Ectodermal cell (in vitro differentiated cells): ENCODE data around the gene TDP2. TPM values are rescaled to one million over a fixed set of nuclear protein-coding genes. Genes with fewer than 3 reads are reported as not detected.
"Not testable (repeated sequence)": the region's sequence is repeated elsewhere in the genome, so short reads cannot be mapped to it uniquely, and the experiment has no call there.

Source experiments
- H3K27ac ChIP-seq: 2 replicates; pipeline ENCODE4 v1.7.0; 2013; ENCODE audit warnings: mild to moderate bottlenecking, low read depth, low read length; ENCODE audit not compliant: insufficient read depth, poor library complexity, severe bottlenecking
- H3K27me3 ChIP-seq: 2 replicates; pipeline ENCODE4 v1.7.0; 2013; ENCODE audit warnings: mild to moderate bottlenecking, low read length; ENCODE audit not compliant: insufficient read depth, control insufficient read depth, poor library complexity, severe bottlenecking
- H3K36me3 ChIP-seq: one replicate; pipeline ENCODE4 v1.7.0; 2013; ENCODE audit warnings: low read length; ENCODE audit not compliant: control insufficient read depth, insufficient read depth
- H3K4me1 ChIP-seq: one replicate; pipeline ENCODE4 v1.7.0; 2013; ENCODE audit warnings: low read length; ENCODE audit not compliant: control insufficient read depth, insufficient read depth
- H3K4me3 ChIP-seq: 2 replicates; pipeline ENCODE4 v1.7.0; 2013; ENCODE audit warnings: low read depth, low read length, control low read depth; ENCODE audit not compliant: insufficient read depth
- H3K9me3 ChIP-seq: 2 replicates; pipeline ENCODE4 v1.7.0; 2013; ENCODE audit warnings: mild to moderate bottlenecking, low read length, moderate library complexity; ENCODE audit not compliant: control insufficient read depth
- whole genome bisulfite sequencing, 2 experiments: methylation state at CpG; one replicate each; pipeline ENCODE4 v1.1.7; 2013; ENCODE audit warnings: missing lambda C conversion rate in 2 of 2; 5-methylcytosine and 5-hydroxymethylcytosine counted together
- polyA plus RNA-seq, 4 experiments: library from polyadenylated mRNA; stranded (reverse); fragments of 50-300 nt; gene quantifications; one replicate each; pipeline ENCODE4 v1.2.3, GENCODE V29; 2013

TDP2 gene, protein sequence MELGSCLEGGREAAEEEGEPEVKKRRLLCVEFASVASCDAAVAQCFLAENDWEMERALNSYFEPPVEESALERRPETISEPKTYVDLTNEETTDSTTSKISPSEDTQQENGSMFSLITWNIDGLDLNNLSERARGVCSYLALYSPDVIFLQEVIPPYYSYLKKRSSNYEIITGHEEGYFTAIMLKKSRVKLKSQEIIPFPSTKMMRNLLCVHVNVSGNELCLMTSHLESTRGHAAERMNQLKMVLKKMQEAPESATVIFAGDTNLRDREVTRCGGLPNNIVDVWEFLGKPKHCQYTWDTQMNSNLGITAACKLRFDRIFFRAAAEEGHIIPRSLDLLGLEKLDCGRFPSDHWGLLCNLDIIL
- 45.0 TPM for polyA plus RNA-seq (2013, experiment 1 of 4)
- polyA plus RNA-seq (2013, experiment 2 of 4) = 58.6 TPM
- polyA plus RNA-seq (2013, experiment 3 of 4) = 44.6 TPM
- polyA plus RNA-seq (2013, experiment 4 of 4) = 49.4 TPM

DNA sequence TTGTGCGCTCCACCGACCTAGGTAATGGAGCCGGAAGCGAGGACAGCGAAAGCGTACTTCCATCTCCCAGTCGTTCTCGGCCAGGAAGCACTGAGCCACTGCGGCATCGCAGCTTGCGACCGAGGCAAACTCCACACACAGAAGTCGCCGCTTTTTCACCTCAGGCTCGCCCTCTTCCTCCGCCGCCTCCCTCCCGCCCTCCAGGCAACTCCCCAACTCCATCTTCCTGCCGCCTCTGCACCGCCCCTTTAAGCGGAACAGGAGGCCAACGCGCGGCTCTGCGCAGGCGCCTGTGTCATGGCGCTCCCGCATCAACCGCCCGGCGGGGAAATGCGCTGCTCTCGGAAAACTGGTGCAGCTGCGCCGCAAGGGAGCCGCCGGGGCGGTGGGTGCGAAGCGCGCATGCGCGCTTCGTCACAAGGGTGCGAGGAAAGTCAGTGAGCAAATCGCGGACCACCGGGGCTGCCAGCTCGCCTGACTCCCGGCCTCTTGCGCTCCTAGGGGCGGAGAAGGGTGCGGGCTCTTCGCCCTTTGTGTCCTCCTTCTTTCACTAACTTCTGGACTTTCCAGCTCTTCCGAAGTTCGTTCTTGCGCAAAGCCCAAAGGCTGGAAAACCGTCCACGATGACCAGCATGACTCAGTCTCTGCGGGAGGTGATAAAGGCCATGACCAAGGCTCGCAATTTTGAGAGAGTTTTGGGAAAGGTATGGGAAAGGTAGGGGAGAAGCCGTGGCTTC, at the start of gene TDP2, which contains the start of gene ACOT13:
TDP2 (minus strand) TSS at position 259 of the 737 bp plus-strand sequence; CDS start at position 222, 37 bp downstream.
ACOT13 (plus strand) TSS at position 437 of the 737 bp plus-strand sequence; CDS start at position 624, 187 bp downstream.
- peaks cover 7% of the 10 kb centered on the region for H3K4me1 ChIP-seq
- no peaks in the 10 kb centered on the region for H3K27me3 ChIP-seq
- WGBS, 2 experiments = 1% methylated on average over 62 of the region's 62 CpGs
- no peaks in the 10 kb centered on the region for H3K36me3 ChIP-seq
- no peaks in the 10 kb centered on the region for H3K9me3 ChIP-seq
- peak within 1 kb of the TSS; percentile 85 for H3K4me3 ChIP-seq
- peak within 1 kb of the TSS; percentile 80 for H3K27ac ChIP-seq

DNA sequence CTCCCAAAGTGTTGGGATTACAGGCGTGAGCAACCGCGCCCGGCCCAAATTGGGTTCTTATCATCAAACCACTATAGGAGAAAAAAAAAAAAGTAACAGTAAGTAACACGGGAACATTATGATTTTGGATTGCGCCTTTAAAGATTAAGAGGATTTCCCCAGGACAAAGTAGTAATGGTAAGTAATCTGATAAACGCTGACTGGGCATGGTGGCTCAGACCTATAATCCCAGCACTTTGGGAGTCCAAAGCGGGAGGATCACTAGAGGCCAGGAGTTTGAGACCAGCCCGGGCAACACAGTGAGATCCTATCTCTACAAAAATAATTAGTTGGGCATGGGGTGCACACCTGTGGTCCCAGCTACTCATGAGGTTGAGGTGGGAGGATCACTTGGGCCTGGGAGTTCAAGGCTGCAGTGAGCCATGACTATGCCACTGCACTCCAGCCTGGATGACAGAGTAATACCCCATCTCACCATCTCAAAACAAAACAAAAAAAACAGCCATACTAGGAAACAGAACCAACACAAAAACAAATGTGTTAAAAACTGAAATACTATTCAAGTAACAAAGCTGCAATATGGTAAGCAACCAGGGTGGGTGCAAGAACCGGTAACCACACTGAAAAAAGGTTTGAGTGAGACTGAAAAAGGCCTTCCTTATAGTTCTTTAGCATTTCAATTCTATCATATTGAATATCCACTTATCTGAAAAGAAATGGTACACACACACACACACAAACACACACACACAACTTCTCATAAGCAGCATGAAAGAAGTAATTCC, 44.0 kb upstream of the TDP2 start:
- Histone ChIP-seq H3K27me3 (no peaks in the 10 kb centered on the region), H3K9me3 (no peaks in the 10 kb centered on the region), H3K4me1 (no peaks in the 10 kb centered on the region), H3K4me3 (no peak overlapping the region), H3K27ac (no peak overlapping the region), H3K36me3 (peaks cover 68% of the 10 kb centered on the region)
- WGBS, 2 experiments = 96 to 98% methylated on average over 10 of the region's 10 CpGs

GRCh38 chr6:24709014-24709711, 42.5 kb upstream of the TDP2 start:
- H3K36me3 ChIP-seq = peaks cover 59% of the 10 kb centered on the region
- no peaks in the 10 kb centered on the region for H3K27me3 ChIP-seq
- no peaks in the 10 kb centered on the region for H3K9me3 ChIP-seq
- H3K4me1 ChIP-seq = no peaks in the 10 kb centered on the region
- no peak overlapping the region for H3K4me3 ChIP-seq
- no peak overlapping the region for H3K27ac ChIP-seq
- WGBS, 2 experiments = 88 to 94% methylated on average over 2 to 4 of the region's 4 CpGs

GRCh38 chr6:24708612-24709011, 41.9 kb upstream of the TDP2 start:
- H3K36me3 ChIP-seq = peaks cover 54% of the 10 kb centered on the region
- H3K27me3 ChIP-seq = no peaks in the 10 kb centered on the region
- H3K4me1 ChIP-seq = no peaks in the 10 kb centered on the region
- no peaks in the 10 kb centered on the region for H3K9me3 ChIP-seq
- no peak overlapping the region for H3K27ac ChIP-seq
- 95 to 96% methylated on average over 3 of the region's 3 CpGs for whole genome bisulfite sequencing, 2 experiments
- no peak overlapping the region for H3K4me3 ChIP-seq

GRCh38 chr6:24704468-24704867, 37.8 kb upstream of the TDP2 start:
- H3K9me3 ChIP-seq = no peaks in the 10 kb centered on the region
- no peaks in the 10 kb centered on the region for H3K27me3 ChIP-seq
- H3K36me3 ChIP-seq = peaks cover 40% of the 10 kb centered on the region
- H3K4me1 ChIP-seq = no peaks in the 10 kb centered on the region
- no peak overlapping the region for H3K27ac ChIP-seq
- H3K4me3 ChIP-seq = no peak overlapping the region

- Histone ChIP-seq H3K4me1 (no peaks in the 10 kb centered on the region), H3K36me3 (peaks cover 24% of the 10 kb centered on the region)
- 92 to 94% methylated on average over 4 of the region's 4 CpGs for WGBS, 2 experiments
These were observed 36.1 kb upstream of the TDP2 start for GRCh38 chr6:24702720-24703282.

DNA sequence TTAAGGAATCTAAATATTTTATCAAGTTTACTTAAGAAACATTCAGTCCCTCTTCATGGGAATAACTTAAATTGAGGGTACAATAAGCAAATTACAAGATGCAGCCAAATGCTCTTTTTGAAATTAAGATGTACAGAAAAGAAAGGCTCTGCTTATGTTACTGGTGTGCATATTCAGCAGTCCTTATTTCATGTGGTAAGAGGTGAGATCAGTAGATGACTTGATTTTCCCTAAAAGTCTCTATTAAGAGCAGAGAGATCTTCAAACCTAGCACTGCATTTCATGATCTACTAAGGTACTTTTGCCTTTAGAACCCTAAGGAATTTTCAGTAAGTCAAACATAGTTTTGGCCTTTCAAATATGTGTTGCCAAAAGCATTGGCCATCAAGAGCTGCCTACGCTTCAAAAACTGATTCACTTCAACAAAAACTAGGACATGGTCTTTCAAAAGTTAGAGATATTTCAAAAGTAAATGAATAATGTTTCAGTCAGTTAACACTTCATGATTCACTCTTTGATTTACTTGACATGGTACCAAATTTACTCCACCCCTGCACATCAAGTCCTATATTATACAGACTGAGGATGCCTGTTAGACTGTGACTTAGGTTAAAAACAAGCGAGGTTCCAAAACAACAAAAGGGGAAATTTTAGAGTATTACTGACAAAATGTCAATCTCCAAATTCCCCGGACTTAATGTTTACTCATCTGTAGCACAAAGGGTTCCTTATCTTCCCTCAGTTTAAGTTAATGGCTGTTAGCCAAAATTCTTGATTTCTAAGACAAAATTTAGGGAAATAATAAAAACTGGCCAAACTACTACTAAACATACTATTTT, 33.0 kb upstream of the TDP2 start:
- Histone ChIP-seq H3K36me3 (no peaks in the 10 kb centered on the region), H3K9me3 (no peaks in the 10 kb centered on the region), H3K27ac (no peak overlapping the region), H3K4me3 (no peak overlapping the region), H3K4me1 (no peaks in the 10 kb centered on the region), H3K27me3 (no peaks in the 10 kb centered on the region)
- WGBS, 2 experiments = 92 to 100% methylated on average over 3 of the region's 3 CpGs

More at GRCh38 chr6:24702720-24703282, 36.1 kb upstream of the TDP2 start:
- no peaks in the 10 kb centered on the region for H3K9me3 ChIP-seq
- H3K4me3 ChIP-seq = no peak overlapping the region
- no peaks in the 10 kb centered on the region for H3K27me3 ChIP-seq
- no peak overlapping the region for H3K27ac ChIP-seq

- WGBS, 2 experiments = 100% methylated on average over 2 of the region's 2 CpGs
- H3K4me1 ChIP-seq = no peaks in the 10 kb centered on the region
These were observed 29.4 kb upstream of the TDP2 start for GRCh38 chr6:24696097-24696496.

GRCh38 chr6:24695635-24696034, 28.9 kb upstream of the TDP2 start:
- not testable (repeated sequence) for H3K4me1 ChIP-seq, H3K9me3 ChIP-seq, H3K27me3 ChIP-seq, H3K36me3 ChIP-seq, H3K4me3 ChIP-seq, H3K27ac ChIP-seq
- WGBS, 2 experiments = 68 to 72% methylated on average over 8 of the region's 8 CpGs

More at GRCh38 chr6:24696097-24696496, 29.4 kb upstream of the TDP2 start:
- Histone ChIP-seq H3K27ac (no peak overlapping the region), H3K27me3 (no peaks in the 10 kb centered on the region), H3K9me3 (no peaks in the 10 kb centered on the region), H3K4me3 (no peak overlapping the region), H3K36me3 (no peaks in the 10 kb centered on the region)
